NCI-H146 (cell line): ENCODE results near the gene NOC4L.

Source experiments
- DNase-seq: peaks from one replicate; lab custom pipeline; 2025; lab: John Stamatoyannopoulos, UW

Gene NOC4L

GRCh38 chr12:132197581-132198354, 53.5 kb downstream of the NOC4L start:
- DNase-seq = no peak

GRCh38 chr12:132199101-132199500, 54.8 kb downstream of the NOC4L start:
- no peak for DNase-seq

GRCh38 chr12:132199526-132200319, 55.5 kb downstream of the NOC4L start:
- DNase-seq = no peak

GRCh38 chr12:132200800-132201199, 56.5 kb downstream of the NOC4L start:
- no peak for DNase-seq

GRCh38 chr12:132201391-132202120, 57.3 kb downstream of the NOC4L start:
- DNase-seq = no peak
